Measurements from ENCODE around the gene SPAG17.

GRCh38 chr1:117985239-117985638 is 199.8 kb downstream of the SPAG17 start:
- no peak for TF ChIP-seq CTCF (conservative IDR thresholded peaks at IDR 0.05; ENCODE audit: low read depth, low read length)
- TF ChIP-seq EZH2 (IDR thresholded peaks at IDR 0.05; ENCODE audit: low read length, unreplicated experiment): no peak
